ENCODE data around the gene BLM.
"Not testable (repeated sequence)": the region's sequence is repeated elsewhere in the genome, so short reads cannot be mapped to it uniquely, and the experiment has no call there.

The BLM gene

DNA sequence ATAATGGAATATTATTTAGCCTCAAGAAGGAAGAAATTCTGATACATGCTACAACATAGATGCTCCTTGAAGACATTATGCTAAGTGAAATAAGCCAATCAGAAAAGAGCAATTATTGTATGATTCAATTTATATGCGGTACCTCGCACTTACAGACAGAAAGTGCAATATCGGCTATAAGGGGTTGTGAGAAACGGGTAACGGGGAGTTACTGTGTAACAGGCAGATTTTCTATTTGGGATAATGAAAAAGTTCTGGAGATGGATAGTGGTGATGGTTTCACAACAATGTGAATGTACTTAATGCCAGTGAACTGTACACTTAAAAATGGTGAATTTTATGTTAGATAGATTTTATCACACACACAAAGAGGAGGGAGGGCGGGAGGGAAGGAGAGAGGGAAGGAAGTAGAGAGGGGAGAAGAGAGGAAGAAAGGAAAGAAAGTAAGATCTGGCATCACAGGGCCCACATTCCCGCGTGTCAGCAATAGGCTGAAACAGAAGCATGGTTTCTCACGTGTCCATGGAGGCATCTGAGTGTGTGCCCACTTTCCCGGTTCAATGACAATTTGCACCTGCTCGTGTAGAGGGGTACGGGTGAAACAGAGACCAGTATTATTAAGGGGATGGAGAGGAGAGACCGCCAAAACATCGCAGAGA lies 700 bp upstream of the BLM start:
- Histone ChIP-seq H3K36me3 (ENCODE audit: control insufficient read depth, insufficient read depth, low read length) (no peaks in the 10 kb centered on the region), H3K27me3 (ENCODE audit: control insufficient read depth, insufficient read depth, low read length) (no peaks in the 10 kb centered on the region), H3K27ac (ENCODE audit: low read depth, low read length) (peak overlapping the region; percentile 86), H3K9ac (ENCODE audit: low read length) (peak overlapping the region; percentile 47), H3K4me1 (ENCODE audit: control insufficient read depth, insufficient read depth, low read length) (peaks cover 2% of the 10 kb centered on the region), H3K4me3 (ENCODE audit: low read length) (peak overlapping the region; percentile 77)

DNA sequence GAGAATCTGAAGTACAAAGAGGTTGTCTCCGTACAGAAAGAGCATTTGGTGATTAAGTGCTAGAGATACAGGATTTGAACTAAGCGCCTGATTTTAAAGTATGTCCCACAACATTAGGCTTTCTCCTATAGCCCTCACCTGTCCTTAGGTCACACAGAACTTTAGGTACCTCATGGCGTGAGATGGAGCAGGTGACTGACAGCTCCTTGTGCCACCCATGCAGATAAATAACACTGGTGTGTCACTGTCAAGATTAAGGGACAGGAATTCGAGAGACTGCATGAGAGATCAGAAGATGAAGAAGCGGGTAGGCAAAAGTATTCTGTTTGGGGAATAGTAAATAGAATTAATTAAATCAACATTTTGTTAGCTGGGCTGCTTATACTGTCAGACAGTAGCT lies 1.1 kb downstream of the BLM start:
- Histone ChIP-seq H3K9ac (ENCODE audit: low read length) (no peak overlapping the region), H3K36me3 (ENCODE audit: control insufficient read depth, insufficient read depth, low read length) (no peaks in the 10 kb centered on the region), H3K27ac (ENCODE audit: low read depth, low read length) (no peak overlapping the region), H3K4me1 (ENCODE audit: control insufficient read depth, insufficient read depth, low read length) (peaks cover 2% of the 10 kb centered on the region), H3K4me3 (ENCODE audit: low read length) (no peak overlapping the region), H3K27me3 (ENCODE audit: control insufficient read depth, insufficient read depth, low read length) (no peaks in the 10 kb centered on the region)

DNA sequence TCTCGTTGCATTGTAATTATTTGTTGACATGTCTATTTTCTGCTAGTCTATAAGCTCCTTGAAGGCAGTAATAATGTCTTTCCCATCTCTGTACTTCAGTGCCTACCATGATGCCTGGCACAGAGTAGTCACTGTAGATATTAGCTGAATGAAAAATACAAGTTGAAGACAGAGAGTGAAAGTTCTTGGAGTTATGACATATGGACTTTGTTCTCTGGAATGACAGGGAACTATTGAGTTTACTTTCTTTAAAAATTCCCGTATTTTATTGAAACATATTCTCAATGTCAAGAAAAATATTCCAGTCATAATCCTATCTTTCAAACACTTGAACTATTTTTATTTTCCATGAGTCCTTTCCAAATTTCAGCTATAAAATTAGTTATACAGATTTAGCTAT lies 3.0 kb downstream of the BLM start:
- no peaks in the 10 kb centered on the region for H3K27me3 ChIP-seq (ENCODE audit: control insufficient read depth, insufficient read depth, low read length)
- no peaks in the 10 kb centered on the region for H3K36me3 ChIP-seq (ENCODE audit: control insufficient read depth, insufficient read depth, low read length)
- H3K27ac ChIP-seq (ENCODE audit: low read depth, low read length), result no peak overlapping the region
- H3K4me3 ChIP-seq (ENCODE audit: low read length), result no peak overlapping the region
- H3K9ac ChIP-seq (ENCODE audit: low read length), result no peak overlapping the region
- peaks cover 2% of the 10 kb centered on the region for H3K4me1 ChIP-seq (ENCODE audit: control insufficient read depth, insufficient read depth, low read length)

DNA sequence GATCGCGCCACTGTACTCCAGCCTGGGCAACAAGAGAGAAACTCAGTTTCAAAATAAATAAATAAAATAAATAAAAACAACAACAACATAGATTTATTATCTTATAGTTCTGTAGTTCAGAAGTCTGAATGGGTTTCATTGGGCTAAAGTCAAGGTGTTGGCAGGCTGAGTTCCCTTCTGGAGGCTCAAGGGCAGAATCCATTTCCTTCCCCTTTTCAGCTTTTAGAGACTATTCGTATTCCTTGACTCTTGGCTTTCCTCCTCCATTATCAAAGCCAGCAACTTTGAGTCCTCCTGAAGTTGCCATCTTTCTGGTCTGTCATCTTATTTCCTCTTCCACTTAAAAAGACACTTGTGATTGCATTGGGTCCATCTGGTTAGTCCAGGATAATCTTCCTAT lies 12.1 kb downstream of the BLM start:
- H3K4me1 ChIP-seq (ENCODE audit: control insufficient read depth, insufficient read depth, low read length), result no peaks in the 10 kb centered on the region
- no peaks in the 10 kb centered on the region for H3K36me3 ChIP-seq (ENCODE audit: control insufficient read depth, insufficient read depth, low read length)
- H3K9ac ChIP-seq (ENCODE audit: low read length), result no peak overlapping the region
- no peak overlapping the region for H3K27ac ChIP-seq (ENCODE audit: low read depth, low read length)
- H3K27me3 ChIP-seq (ENCODE audit: control insufficient read depth, insufficient read depth, low read length), result no peaks in the 10 kb centered on the region
- no peak overlapping the region for H3K4me3 ChIP-seq (ENCODE audit: low read length)

DNA sequence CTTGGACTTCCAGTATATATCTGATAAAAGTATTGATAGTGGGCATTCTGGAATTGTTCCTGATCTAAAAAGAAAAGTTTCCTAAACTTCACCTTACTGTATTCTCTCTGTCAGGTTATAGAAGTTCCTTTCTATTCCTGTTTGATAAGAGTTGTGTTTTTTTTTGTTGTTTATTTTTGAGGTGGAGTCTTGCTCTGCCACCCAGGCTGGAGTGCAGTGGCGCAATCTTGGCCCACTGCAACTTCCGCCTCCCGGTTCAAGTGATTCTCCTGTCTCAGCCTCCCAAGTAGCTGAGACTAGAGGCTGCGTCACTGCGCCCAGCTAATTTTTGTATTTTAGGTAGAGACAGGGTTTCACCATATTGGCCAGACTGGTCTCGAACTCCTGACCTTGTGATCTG lies 13.1 kb downstream of the BLM start:
- H3K4me3 ChIP-seq (ENCODE audit: low read length), result no peak overlapping the region
- H3K27me3 ChIP-seq (ENCODE audit: control insufficient read depth, insufficient read depth, low read length), result no peaks in the 10 kb centered on the region
- no peak overlapping the region for H3K9ac ChIP-seq (ENCODE audit: low read length)
- H3K4me1 ChIP-seq (ENCODE audit: control insufficient read depth, insufficient read depth, low read length), result no peaks in the 10 kb centered on the region
- no peak overlapping the region for H3K27ac ChIP-seq (ENCODE audit: low read depth, low read length)
- no peaks in the 10 kb centered on the region for H3K36me3 ChIP-seq (ENCODE audit: control insufficient read depth, insufficient read depth, low read length)

DNA sequence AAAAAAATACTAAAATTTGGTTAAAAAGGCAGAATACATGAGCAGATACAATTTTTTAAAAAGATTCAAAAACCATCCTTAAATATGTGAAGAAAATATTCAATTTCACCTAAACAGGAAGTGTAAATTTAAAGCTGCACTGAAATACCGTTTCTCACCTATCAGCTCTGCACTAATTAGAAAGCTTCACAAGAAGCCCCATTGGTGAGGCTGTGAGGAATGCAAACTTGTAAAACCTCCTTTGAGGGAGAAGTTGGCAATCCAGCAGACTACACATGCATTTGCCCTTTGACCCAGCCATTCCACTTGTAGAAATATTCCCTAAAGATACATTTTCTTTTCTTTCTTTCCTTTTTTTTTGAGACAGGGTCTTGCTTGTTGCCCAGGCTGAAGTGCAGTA lies 18.8 kb downstream of the BLM start:
- Histone ChIP-seq H3K27me3 (ENCODE audit: control insufficient read depth, insufficient read depth, low read length) (no peaks in the 10 kb centered on the region), H3K9ac (ENCODE audit: low read length) (no peak overlapping the region), H3K4me3 (ENCODE audit: low read length) (no peak overlapping the region), H3K27ac (ENCODE audit: low read depth, low read length) (no peak overlapping the region), H3K36me3 (ENCODE audit: control insufficient read depth, insufficient read depth, low read length) (no peaks in the 10 kb centered on the region), H3K4me1 (ENCODE audit: control insufficient read depth, insufficient read depth, low read length) (no peaks in the 10 kb centered on the region)

DNA sequence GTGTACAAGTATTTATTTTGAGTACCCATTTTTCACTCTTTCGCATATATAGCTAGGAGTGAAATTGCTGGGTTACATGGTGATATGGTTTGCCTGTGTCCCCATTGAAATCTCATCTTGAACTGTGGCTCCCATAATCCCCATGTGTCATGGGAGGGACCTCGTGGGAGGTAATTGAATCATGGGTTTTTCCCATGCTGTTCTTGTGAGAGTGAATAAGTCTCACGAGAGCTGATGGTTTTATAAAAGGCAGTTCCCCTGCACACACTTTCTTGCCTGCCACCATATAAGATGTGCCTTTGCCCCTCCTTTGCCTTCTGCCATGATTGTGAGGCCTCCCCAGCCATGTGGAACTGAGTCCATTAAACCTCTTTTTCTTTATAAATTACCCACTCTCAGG lies 23.4 kb downstream of the BLM start:
- H3K4me1 ChIP-seq (ENCODE audit: control insufficient read depth, insufficient read depth, low read length); H3K9ac ChIP-seq (ENCODE audit: low read length); H3K36me3 ChIP-seq (ENCODE audit: control insufficient read depth, insufficient read depth, low read length); H3K27me3 ChIP-seq (ENCODE audit: control insufficient read depth, insufficient read depth, low read length); H3K27ac ChIP-seq (ENCODE audit: low read depth, low read length); H3K4me3 ChIP-seq (ENCODE audit: low read length): not testable (repeated sequence)

DNA sequence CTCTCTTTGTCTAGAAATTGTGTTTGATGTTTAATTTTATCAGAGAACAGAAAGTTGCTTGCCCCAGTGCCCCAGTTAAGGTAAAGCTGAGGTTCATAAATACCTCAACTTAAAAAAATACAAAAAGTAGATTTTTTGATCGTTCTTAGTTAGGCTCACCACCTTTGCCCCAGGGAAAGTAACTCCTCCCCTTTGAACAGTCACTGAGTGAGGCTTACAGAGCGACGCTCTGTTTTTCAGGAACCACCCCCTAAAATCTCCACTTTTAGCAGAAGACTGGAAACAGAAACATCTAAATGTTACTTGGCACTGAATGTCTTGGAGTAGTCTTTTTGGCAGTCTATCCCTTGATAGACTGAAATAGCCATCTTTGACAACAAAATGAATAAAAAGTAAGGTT lies 24.9 kb downstream of the BLM start:
- no peaks in the 10 kb centered on the region for H3K36me3 ChIP-seq (ENCODE audit: control insufficient read depth, insufficient read depth, low read length)
- no peaks in the 10 kb centered on the region for H3K4me1 ChIP-seq (ENCODE audit: control insufficient read depth, insufficient read depth, low read length)
- H3K27me3 ChIP-seq (ENCODE audit: control insufficient read depth, insufficient read depth, low read length), result no peaks in the 10 kb centered on the region
- H3K4me3 ChIP-seq (ENCODE audit: low read length), result no peak overlapping the region
- H3K9ac ChIP-seq (ENCODE audit: low read length), result no peak overlapping the region
- no peak overlapping the region for H3K27ac ChIP-seq (ENCODE audit: low read depth, low read length)

DNA sequence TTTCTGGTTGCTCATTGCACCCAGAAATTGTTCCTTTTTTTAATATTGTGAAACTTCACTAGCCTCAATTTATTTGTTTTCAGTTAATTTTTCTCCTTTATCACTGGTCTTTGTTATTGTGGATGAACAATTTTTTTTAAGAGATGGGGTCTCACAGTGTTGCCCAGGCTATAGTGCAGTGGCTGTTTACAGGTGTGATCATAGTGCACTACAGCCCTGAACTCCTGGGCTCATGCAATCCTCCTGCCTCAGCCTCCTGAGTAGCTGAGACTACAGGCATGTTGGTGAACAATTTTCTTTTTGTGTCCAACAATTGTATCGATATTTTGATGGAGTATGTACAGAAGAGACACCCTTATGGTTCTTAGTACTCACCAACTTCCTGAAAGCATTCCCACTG lies 26.3 kb downstream of the BLM start:
- Histone ChIP-seq H3K4me3 (ENCODE audit: low read length) (no peak overlapping the region), H3K9ac (ENCODE audit: low read length) (no peak overlapping the region), H3K4me1 (ENCODE audit: control insufficient read depth, insufficient read depth, low read length) (no peaks in the 10 kb centered on the region), H3K36me3 (ENCODE audit: control insufficient read depth, insufficient read depth, low read length) (no peaks in the 10 kb centered on the region), H3K27ac (ENCODE audit: low read depth, low read length) (no peak overlapping the region), H3K27me3 (ENCODE audit: control insufficient read depth, insufficient read depth, low read length) (no peaks in the 10 kb centered on the region)

DNA sequence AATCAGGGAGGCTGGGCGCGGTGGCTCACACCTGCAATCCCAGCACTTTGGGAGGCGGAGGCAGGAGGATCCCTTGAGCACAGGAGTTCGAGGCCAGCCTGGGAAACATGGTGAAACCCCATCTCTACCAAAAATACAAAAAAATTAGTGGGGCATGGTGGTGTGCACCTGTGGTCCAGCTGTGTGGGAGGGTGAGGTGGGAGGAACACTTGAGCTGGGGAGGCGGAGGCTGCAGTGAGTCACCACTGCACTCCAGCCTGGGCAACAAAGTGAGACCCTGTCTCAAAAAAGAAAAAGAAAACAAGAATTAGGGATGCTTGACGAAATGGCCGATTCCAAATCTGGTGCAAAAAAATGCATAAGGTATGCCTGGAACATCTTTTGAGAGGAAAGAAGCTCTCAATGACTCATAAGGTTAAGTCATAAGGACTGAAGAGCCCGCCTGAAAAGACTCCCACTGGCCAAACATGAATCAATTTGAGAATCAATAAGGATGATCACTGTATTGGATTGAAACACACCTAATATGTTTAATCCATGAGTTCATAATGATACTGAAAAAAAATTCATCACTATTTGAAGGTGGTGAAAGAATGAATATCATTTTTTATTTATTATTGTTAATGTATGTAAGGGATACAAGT lies 27.7 kb downstream of the BLM start:
- H3K4me1 ChIP-seq (ENCODE audit: control insufficient read depth, insufficient read depth, low read length), result no peaks in the 10 kb centered on the region
- H3K9ac ChIP-seq (ENCODE audit: low read length), result no peak overlapping the region
- H3K27ac ChIP-seq (ENCODE audit: low read depth, low read length), result no peak overlapping the region
- no peaks in the 10 kb centered on the region for H3K36me3 ChIP-seq (ENCODE audit: control insufficient read depth, insufficient read depth, low read length)
- H3K4me3 ChIP-seq (ENCODE audit: low read length), result no peak overlapping the region
- H3K27me3 ChIP-seq (ENCODE audit: control insufficient read depth, insufficient read depth, low read length), result no peaks in the 10 kb centered on the region

DNA sequence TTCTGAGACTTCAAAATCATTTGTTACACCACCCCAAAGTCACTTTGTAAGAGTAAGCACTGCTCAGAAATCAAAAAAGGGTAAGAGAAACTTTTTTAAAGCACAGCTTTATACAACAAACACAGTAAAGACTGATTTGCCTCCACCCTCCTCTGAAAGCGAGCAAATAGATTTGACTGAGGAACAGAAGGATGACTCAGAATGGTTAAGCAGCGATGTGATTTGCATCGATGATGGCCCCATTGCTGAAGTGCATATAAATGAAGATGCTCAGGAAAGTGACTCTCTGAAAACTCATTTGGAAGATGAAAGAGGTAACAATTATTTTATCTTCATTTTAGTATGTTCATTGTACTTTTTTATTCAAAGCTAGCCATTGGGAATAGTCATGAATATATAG lies 32.6 kb downstream of the BLM start:
- H3K9ac ChIP-seq (ENCODE audit: low read length), result no peak overlapping the region
- H3K4me1 ChIP-seq (ENCODE audit: control insufficient read depth, insufficient read depth, low read length), result no peaks in the 10 kb centered on the region
- no peaks in the 10 kb centered on the region for H3K27me3 ChIP-seq (ENCODE audit: control insufficient read depth, insufficient read depth, low read length)
- no peak overlapping the region for H3K4me3 ChIP-seq (ENCODE audit: low read length)
- H3K27ac ChIP-seq (ENCODE audit: low read depth, low read length), result no peak overlapping the region
- no peaks in the 10 kb centered on the region for H3K36me3 ChIP-seq (ENCODE audit: control insufficient read depth, insufficient read depth, low read length)

DNA sequence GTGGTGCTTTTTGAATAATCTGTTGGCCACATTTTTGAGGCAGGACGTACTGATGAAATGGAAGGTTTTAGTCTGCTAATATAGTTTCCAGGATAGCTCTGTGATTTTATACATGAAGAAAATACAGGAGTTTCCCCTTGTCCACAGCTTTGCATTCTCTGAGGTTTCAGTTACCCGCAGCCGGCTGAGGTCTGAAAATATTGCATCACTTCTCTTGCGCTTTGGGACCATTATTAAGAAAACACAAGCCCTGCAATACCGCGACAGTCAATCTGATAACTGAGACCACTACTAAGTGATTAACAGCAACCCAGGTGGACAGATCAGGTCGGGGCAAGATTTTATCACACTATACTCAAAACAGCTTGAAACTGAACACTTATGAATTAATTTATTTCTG lies 33.0 kb downstream of the BLM start:
- H3K9ac ChIP-seq (ENCODE audit: low read length), result no peak overlapping the region
- H3K4me1 ChIP-seq (ENCODE audit: control insufficient read depth, insufficient read depth, low read length), result no peaks in the 10 kb centered on the region
- H3K27ac ChIP-seq (ENCODE audit: low read depth, low read length), result no peak overlapping the region
- H3K4me3 ChIP-seq (ENCODE audit: low read length), result no peak overlapping the region
- H3K27me3 ChIP-seq (ENCODE audit: control insufficient read depth, insufficient read depth, low read length), result no peaks in the 10 kb centered on the region
- H3K36me3 ChIP-seq (ENCODE audit: control insufficient read depth, insufficient read depth, low read length), result no peaks in the 10 kb centered on the region

DNA sequence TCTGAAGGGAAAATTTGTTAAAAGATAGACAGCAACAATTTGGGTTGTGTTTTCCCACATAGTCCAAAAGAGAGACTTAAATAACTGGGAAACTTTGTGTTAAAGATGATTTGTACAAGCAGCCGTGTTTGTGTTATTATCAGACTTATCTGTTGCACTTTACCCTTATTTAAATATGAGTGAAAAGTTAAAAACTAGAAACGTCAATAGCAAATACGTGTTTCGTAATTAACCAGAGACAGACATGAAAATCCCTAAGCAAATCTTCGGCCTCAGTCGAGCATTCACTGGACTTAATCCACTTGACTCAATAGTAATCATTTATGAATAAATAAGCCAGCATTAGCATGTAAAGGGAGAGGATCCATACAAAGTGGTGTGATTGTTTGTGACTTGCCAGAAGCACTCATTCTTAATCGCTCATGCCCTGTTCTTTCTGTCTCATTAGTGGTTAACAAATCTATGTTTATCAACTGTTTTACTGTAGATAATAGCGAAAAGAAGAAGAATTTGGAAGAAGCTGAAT lies 34.2 kb downstream of the BLM start:
- Histone ChIP-seq H3K27me3 (ENCODE audit: control insufficient read depth, insufficient read depth, low read length) (no peaks in the 10 kb centered on the region), H3K9ac (ENCODE audit: low read length) (no peak overlapping the region), H3K4me1 (ENCODE audit: control insufficient read depth, insufficient read depth, low read length) (no peaks in the 10 kb centered on the region), H3K4me3 (ENCODE audit: low read length) (no peak overlapping the region), H3K27ac (ENCODE audit: low read depth, low read length) (no peak overlapping the region), H3K36me3 (ENCODE audit: control insufficient read depth, insufficient read depth, low read length) (no peaks in the 10 kb centered on the region)

All from rectal smooth muscle tissue (tissue), 1 donor.